ENCODE measurements around the gene BOD1L1. TPM values are rescaled to one million over a fixed set of nuclear protein-coding genes. Genes with fewer than 3 reads are reported as not detected.

Gene BOD1L1
- polyA plus RNA-seq (2013), result 33.6 TPM

DNA sequence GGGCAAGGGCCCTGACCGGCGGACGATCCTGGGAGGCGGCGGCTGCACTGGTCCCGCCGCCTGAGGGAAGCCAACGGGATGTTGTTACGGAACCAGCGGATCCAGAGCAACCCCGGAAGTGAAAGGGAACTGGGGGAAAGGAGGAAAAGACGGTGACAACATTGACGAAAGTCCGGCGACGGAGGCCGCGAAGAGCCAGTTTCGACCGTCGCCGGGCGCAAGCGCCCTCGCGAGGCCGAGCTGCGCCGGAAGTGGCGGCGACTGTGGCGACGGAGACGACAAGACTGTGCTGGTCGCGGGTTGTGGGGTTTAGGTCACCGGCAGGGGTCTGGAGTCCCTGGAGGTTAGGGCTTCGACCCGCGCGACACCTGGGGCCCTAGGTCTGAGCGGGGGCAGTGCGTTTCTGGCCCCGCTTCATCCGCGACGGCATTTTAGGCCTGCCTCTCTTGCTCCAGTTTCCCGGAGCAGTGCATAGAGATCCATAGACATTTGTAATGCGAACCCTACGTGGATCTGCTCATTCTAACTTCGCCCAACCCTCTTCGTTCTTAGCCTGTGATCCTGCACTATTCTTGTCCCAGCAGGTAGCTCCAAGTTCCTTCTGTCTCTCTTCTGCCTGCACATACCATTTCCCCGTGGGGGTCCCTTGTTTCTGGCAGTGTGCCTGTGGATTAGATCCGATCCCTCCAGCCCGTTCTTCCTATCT lies at the start of gene BOD1L1:
Gene BOD1L1 (minus strand): TSS at position 120 of the 706 bp plus-strand sequence. CDS start 138 bp downstream, outside the sequence.
- POLR2A ChIA-PET, result interaction anchor here (0.9 kb wide), 1 partner anchor 35 kb away, joined by 3 read pairs; no protein-coding TSS in a partner anchor
- no peaks in the 10 kb centered on the region for H3K27me3 ChIP-seq (replicated peaks in 2 of 5; ENCODE audit: control insufficient read depth in 4 of 5, insufficient read depth in 5 of 5, low read length in 4 of 5)
- WGBS (ENCODE audit: insufficient coverage), result 0% methylated on average over 48 of the region's 55 CpGs

DNA sequence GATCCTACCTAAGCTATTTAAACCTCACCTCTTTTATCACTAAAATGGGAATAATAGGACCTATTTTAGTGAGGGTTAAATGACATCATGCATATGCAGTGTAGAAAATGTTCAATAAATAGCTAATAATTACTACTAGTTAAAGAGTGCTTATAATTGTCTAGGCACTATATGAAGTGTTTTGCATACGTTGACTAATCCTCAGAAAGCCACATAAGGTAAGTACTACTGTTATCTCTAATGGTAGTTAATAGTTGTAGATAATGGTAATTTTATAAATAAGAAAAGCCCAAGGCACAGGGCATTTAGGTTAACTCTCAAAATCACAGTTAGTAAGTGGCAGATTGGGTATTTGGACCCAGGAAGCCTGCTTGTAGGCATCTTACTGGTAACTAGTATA lies 47.4 kb upstream of the BOD1L1 start:
- POLR2A ChIA-PET, result no interaction called here

More for the DNA sequence above, at the start of gene BOD1L1:
- H3K4me3 ChIP-seq (ENCODE audit: control insufficient read depth in 1 of 7, extremely low read depth in 1 of 7, insufficient read depth in 4 of 7, low read depth in 2 of 7, low read length in 6 of 7), result peak within 1 kb of the TSS; percentile 77 to 99 (median 90)
- H3K36me3 ChIP-seq (ENCODE audit: control insufficient read depth in 4 of 4, insufficient read depth in 4 of 4, low read length in 3 of 4), result peaks cover 0 to 2% (median 0%) of the 10 kb centered on the region in 4 experiments
- peak; percentile 90 to 91 (median 90) for DNase-seq
- H3K27ac ChIP-seq (ENCODE audit: insufficient read depth in 1 of 2, low read depth in 1 of 2, low read length in 2 of 2, poor library complexity in 1 of 2, severe bottlenecking in 2 of 2), result peak within 1 kb of the TSS; percentile 69 to 93
- H3K9me3 ChIP-seq (ENCODE audit: control extremely low read depth in 1 of 5, control insufficient read depth in 4 of 5, insufficient read depth in 2 of 5, low read depth in 1 of 5, low read length in 4 of 5), result no peaks in the 10 kb centered on the region
- peaks cover 7 to 23% (median 15%) of the 10 kb centered on the region in 4 experiments for H3K4me1 ChIP-seq (ENCODE audit: control extremely low read depth in 1 of 4, control insufficient read depth in 4 of 4, insufficient read depth in 4 of 4, low read length in 3 of 4)
- CTCF ChIA-PET, result interaction anchor here (0.7 to 2.3 kb wide), 7 partner anchors 10 to 322 kb away, joined by 3 to 15 read pairs (median 5); no protein-coding TSS in a partner anchor

DNA sequence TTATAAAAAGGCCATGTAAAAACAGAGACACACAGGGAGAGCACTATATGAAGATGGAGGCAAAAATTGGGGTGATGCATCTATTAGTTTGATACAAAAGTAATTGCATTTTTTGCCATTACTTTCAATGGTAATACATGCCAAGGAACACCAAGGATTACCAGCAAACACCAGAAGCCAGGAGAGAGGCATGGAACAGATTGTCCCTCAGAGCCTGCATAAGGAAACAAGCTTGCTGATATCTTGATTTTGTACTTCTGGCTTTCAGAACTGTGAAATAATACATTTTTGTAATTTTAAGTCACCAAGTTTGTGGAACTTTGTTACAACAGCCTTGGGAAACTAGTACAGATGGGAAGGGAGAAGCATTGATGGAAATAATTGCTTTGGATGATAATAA lies 45.6 kb upstream of the BOD1L1 start:
- POLR2A ChIA-PET, result no interaction called here
- no peaks in the 10 kb centered on the region for H3K27me3 ChIP-seq (replicated peaks in 2 of 5; ENCODE audit: control insufficient read depth in 4 of 5, insufficient read depth in 5 of 5, low read length in 4 of 5)
- CTCF ChIA-PET, result no interaction called here
- H3K4me3 ChIP-seq (ENCODE audit: control insufficient read depth in 1 of 7, extremely low read depth in 1 of 7, insufficient read depth in 4 of 7, low read depth in 2 of 7, low read length in 6 of 7), result no peak overlapping the region
- H3K27ac ChIP-seq (ENCODE audit: insufficient read depth in 1 of 2, low read depth in 1 of 2, low read length in 2 of 2, poor library complexity in 1 of 2, severe bottlenecking in 2 of 2), result no peak overlapping the region
- H3K9me3 ChIP-seq (ENCODE audit: control extremely low read depth in 1 of 5, control insufficient read depth in 4 of 5, insufficient read depth in 2 of 5, low read depth in 1 of 5, low read length in 4 of 5), result peaks cover 0 to 35% (median 3%) of the 10 kb centered on the region in 5 experiments
- no peaks in the 10 kb centered on the region for H3K36me3 ChIP-seq (ENCODE audit: control insufficient read depth in 4 of 4, insufficient read depth in 4 of 4, low read length in 3 of 4)
- H3K4me1 ChIP-seq (ENCODE audit: control extremely low read depth in 1 of 4, control insufficient read depth in 4 of 4, insufficient read depth in 4 of 4, low read length in 3 of 4), result no peaks in the 10 kb centered on the region
- DNase-seq, result no peak

More for the DNA sequence above, 47.4 kb upstream of the BOD1L1 start:
- CTCF ChIA-PET, result no interaction called here
- peaks cover 0 to 41% (median 3%) of the 10 kb centered on the region in 5 experiments for H3K9me3 ChIP-seq (ENCODE audit: control extremely low read depth in 1 of 5, control insufficient read depth in 4 of 5, insufficient read depth in 2 of 5, low read depth in 1 of 5, low read length in 4 of 5)
- no peaks in the 10 kb centered on the region for H3K36me3 ChIP-seq (ENCODE audit: control insufficient read depth in 4 of 4, insufficient read depth in 4 of 4, low read length in 3 of 4)
- no peak for DNase-seq
- H3K4me3 ChIP-seq (ENCODE audit: control insufficient read depth in 1 of 7, extremely low read depth in 1 of 7, insufficient read depth in 4 of 7, low read depth in 2 of 7, low read length in 6 of 7), result no peak overlapping the region
- H3K27ac ChIP-seq (ENCODE audit: insufficient read depth in 1 of 2, low read depth in 1 of 2, low read length in 2 of 2, poor library complexity in 1 of 2, severe bottlenecking in 2 of 2), result no peak overlapping the region
- 100% methylated on average over 1 of the region's 1 CpG for WGBS (ENCODE audit: insufficient coverage)
- no peaks in the 10 kb centered on the region for H3K4me1 ChIP-seq (ENCODE audit: control extremely low read depth in 1 of 4, control insufficient read depth in 4 of 4, insufficient read depth in 4 of 4, low read length in 3 of 4)
- no peaks in the 10 kb centered on the region for H3K27me3 ChIP-seq (replicated peaks in 2 of 5; ENCODE audit: control insufficient read depth in 4 of 5, insufficient read depth in 5 of 5, low read length in 4 of 5)

DNA sequence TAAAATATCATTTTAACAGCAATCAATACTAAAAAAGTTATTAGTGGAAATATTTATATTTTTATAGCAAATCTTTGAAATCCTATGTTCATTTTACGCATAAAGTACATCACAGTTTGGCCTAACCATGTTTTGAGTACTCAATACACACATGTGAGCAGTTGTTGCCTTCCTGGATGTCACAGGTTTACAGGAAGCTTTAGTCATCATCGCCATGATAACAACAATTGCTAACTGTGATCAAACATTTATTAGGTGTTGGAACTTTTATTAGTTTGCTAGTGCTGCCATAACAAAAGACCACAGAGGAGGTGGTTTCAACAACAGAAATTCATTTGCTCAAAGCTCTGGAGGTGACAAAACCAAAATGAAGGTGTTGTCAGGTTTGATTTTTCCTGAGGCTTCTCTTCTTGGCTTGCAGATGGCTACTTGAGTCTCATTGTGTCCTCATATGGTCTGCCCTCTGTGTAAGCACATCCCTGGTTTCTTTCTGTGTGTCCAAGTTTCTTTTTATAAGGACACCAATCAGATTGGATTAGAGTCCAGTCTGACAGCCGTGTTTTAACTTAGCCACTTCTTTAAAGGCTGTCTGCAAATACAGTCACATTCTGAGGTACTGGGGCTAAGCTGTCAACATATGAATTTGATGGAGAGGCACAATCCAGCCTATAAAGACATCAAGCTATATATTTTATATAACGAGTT lies 43.1 kb upstream of the BOD1L1 start:
- H3K9me3 ChIP-seq (ENCODE audit: control extremely low read depth in 1 of 5, control insufficient read depth in 4 of 5, insufficient read depth in 2 of 5, low read depth in 1 of 5, low read length in 4 of 5), result peaks cover 0 to 24% (median 2%) of the 10 kb centered on the region in 5 experiments
- H3K4me3 ChIP-seq (ENCODE audit: control insufficient read depth in 1 of 7, extremely low read depth in 1 of 7, insufficient read depth in 4 of 7, low read depth in 2 of 7, low read length in 6 of 7), result no peak overlapping the region
- H3K27me3 ChIP-seq (replicated peaks in 2 of 5; ENCODE audit: control insufficient read depth in 4 of 5, insufficient read depth in 5 of 5, low read length in 4 of 5), result no peaks in the 10 kb centered on the region
- H3K36me3 ChIP-seq (ENCODE audit: control insufficient read depth in 4 of 4, insufficient read depth in 4 of 4, low read length in 3 of 4), result no peaks in the 10 kb centered on the region
- 92% methylated on average over 2 of the region's 4 CpGs for WGBS (ENCODE audit: insufficient coverage)
- ChIA-PET POLR2A (no interaction called here), CTCF (interaction anchor here (0.6 kb wide), 1 partner anchor 151 kb away, joined by 3 read pairs; no protein-coding TSS in a partner anchor)
- H3K4me1 ChIP-seq (ENCODE audit: control extremely low read depth in 1 of 4, control insufficient read depth in 4 of 4, insufficient read depth in 4 of 4, low read length in 3 of 4), result no peaks in the 10 kb centered on the region
- H3K27ac ChIP-seq (ENCODE audit: insufficient read depth in 1 of 2, low read depth in 1 of 2, low read length in 2 of 2, poor library complexity in 1 of 2, severe bottlenecking in 2 of 2), result no peak overlapping the region
- DNase-seq, result no peak

DNA sequence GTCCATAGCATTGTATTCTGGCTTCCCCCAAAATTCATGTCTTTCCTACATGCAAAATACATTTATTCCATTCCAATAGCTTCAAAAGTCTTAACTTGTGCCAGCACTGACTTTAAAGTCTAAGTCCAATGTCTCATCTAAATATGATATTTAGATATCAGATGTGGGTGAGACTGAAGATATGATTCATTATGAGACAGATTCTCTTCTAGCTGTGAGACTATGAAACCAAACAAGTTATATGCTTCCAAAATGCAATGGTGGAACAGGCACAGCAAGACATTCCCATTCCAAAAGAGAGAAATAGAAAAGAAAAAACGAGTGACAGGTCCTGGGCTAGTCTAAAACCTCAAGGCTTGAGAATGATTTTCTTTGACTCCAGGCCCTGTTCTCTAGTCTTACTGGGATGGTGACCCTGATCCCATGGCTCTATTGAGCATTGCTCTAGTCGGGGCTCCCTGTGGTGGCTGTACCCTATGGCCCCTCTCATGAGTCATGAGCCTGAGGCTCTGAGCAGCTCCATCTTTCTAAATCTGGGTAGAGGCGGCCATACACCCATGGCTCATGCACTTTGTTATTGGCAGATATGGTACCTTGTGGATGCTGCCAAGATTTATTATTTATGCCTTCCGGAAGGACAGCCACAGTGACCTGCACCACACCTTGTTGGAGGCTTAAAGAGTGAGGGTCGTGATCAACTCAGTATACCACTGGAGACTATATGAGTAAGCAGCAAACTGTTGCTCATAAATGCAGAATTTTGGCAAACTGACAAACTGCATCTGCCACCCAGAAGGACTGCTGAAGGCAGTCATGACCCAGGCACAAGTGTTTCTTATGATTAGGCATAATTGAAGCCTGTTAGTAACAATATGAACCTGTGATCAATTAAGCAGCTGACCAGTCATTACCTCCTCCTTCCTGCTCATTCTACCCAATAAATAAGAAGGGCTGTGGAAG lies 38.5 kb upstream of the BOD1L1 start:
- no peak overlapping the region for H3K27ac ChIP-seq (ENCODE audit: insufficient read depth in 1 of 2, low read depth in 1 of 2, low read length in 2 of 2, poor library complexity in 1 of 2, severe bottlenecking in 2 of 2)
- no peak for DNase-seq
- no peak overlapping the region for H3K4me3 ChIP-seq (ENCODE audit: control insufficient read depth in 1 of 7, extremely low read depth in 1 of 7, insufficient read depth in 4 of 7, low read depth in 2 of 7, low read length in 6 of 7)
- H3K27me3 ChIP-seq (replicated peaks in 2 of 5; ENCODE audit: control insufficient read depth in 4 of 5, insufficient read depth in 5 of 5, low read length in 4 of 5), result no peaks in the 10 kb centered on the region
- H3K9me3 ChIP-seq (ENCODE audit: control extremely low read depth in 1 of 5, control insufficient read depth in 4 of 5, insufficient read depth in 2 of 5, low read depth in 1 of 5, low read length in 4 of 5), result peaks cover 0 to 11% (median 0%) of the 10 kb centered on the region in 5 experiments
- ChIA-PET POLR2A (no interaction called here), CTCF (no interaction called here)
- WGBS (ENCODE audit: insufficient coverage), result 86% methylated on average over 5 of the region's 5 CpGs
- H3K36me3 ChIP-seq (ENCODE audit: control insufficient read depth in 4 of 4, insufficient read depth in 4 of 4, low read length in 3 of 4), result no peaks in the 10 kb centered on the region
- no peaks in the 10 kb centered on the region for H3K4me1 ChIP-seq (ENCODE audit: control extremely low read depth in 1 of 4, control insufficient read depth in 4 of 4, insufficient read depth in 4 of 4, low read length in 3 of 4)

DNA sequence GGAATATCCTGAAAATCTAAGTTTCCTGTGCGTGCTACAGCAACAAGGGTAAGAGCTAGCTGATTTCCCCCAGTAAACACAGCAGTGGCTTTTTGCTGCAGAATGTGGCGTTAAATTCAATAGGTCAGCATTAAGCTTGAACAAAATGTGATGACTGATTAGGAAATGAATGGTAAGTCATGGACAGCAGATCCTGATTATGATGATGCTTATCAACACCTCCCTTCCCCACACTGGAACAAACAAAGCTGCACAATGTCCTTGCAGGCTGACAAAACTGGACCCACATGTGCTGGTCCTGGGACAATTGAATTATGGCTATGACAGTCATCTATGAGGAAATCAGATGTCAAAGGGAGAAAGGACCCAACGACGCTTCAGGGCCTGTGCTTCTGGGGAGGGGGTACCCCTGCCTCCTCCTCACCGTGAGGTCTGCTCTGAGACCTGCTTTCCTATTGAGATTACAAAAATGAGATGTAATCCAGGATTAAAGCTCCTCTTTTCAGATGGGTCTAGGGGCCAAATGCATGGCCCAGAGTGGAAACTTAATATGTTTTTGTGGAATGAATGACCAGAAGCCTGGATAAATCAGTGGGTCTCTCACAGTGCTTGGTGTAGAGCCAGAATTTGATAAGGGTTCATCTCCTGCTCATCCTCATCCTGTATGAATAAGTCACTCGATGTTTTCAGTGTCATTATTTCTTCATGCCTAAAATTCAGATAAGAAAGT lies 32.0 kb upstream of the BOD1L1 start:
- no peaks in the 10 kb centered on the region for H3K9me3 ChIP-seq (ENCODE audit: control extremely low read depth in 1 of 5, control insufficient read depth in 4 of 5, insufficient read depth in 2 of 5, low read depth in 1 of 5, low read length in 4 of 5)

More for the DNA sequence above, 32.0 kb upstream of the BOD1L1 start:
- WGBS (ENCODE audit: insufficient coverage), result 75% methylated on average over 4 of the region's 6 CpGs
- Histone ChIP-seq H3K27ac (ENCODE audit: insufficient read depth in 1 of 2, low read depth in 1 of 2, low read length in 2 of 2, poor library complexity in 1 of 2, severe bottlenecking in 2 of 2) (no peak overlapping the region), H3K27me3 (replicated peaks in 2 of 5; ENCODE audit: control insufficient read depth in 4 of 5, insufficient read depth in 5 of 5, low read length in 4 of 5) (no peaks in the 10 kb centered on the region), H3K36me3 (ENCODE audit: control insufficient read depth in 4 of 4, insufficient read depth in 4 of 4, low read length in 3 of 4) (no peaks in the 10 kb centered on the region), H3K4me1 (ENCODE audit: control extremely low read depth in 1 of 4, control insufficient read depth in 4 of 4, insufficient read depth in 4 of 4, low read length in 3 of 4) (peaks cover 0 to 9% (median 5%) of the 10 kb centered on the region in 4 experiments), H3K4me3 (ENCODE audit: control insufficient read depth in 1 of 7, extremely low read depth in 1 of 7, insufficient read depth in 4 of 7, low read depth in 2 of 7, low read length in 6 of 7) (no peak overlapping the region)
- POLR2A ChIA-PET, result no interaction called here
- CTCF ChIA-PET, result interaction anchor here (0.9 to 1.5 kb wide), 3 partner anchors 18 to 596 kb away, joined by 3 to 4 read pairs (median 3); no protein-coding TSS in a partner anchor
- DNase-seq, result no peak
